ENCODE data around the gene SRSF1.

DNA sequence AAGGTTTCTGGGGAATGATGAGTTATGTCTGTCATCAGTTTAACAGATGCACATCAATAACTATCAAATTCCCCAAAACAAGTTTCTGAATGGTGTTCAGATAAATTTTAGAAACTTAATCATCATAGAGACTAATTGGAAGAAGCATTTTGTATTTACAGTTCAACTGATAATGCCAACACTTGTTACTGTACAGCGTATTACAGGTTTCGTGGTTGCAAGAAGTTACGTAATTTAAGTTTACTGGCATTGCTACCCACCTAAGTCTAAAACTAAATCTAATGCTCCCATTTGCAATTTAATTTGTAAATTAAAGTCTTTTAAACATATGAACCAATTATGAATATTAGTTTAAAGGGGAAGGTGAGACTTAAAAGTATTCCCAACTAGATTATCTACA lies 3.0 kb downstream of the SRSF1 start:
- TF ChIP-seq EZH2 (IDR thresholded peaks at IDR 0.05) (no peak), POLR2AphosphoS5 (IDR thresholded peaks at IDR 0.05; ENCODE audit: borderline replicate concordance, low read depth, low read length) (no peak), FOXP2 (optimal IDR thresholded peaks at IDR 0.05; ENCODE audit: control extremely low read depth, extremely low read length, insufficient read depth) (no peak)

Measured in SK-N-MC (cell line).